HepG2 (cell line): ENCODE results near the gene FAM216A. TPM values are rescaled to one million over a fixed set of nuclear protein-coding genes. Genes with fewer than 3 reads are reported as not detected.

ENCODE experiments used
- BCLAF1 ChIP-seq: fragments of 450-650 bp; IDR thresholded peaks from 2 replicates; pipeline ENCODE4 v1.6.1; 2017; ENCODE audit warnings: mild to moderate bottlenecking
- DRAP1 ChIP-seq: IDR thresholded peaks from 2 replicates; pipeline ENCODE4 v1.6.1; 2016; ENCODE audit warnings: missing genetic modification reagents, missing compliant biosample characterization
- DZIP1 ChIP-seq: sonication (generic); formaldehyde crosslinking; IDR thresholded peaks from 2 replicates; pipeline ENCODE4 v1.5.0; 2020; ENCODE audit warnings: mild to moderate bottlenecking, missing genetic modification reagents
- FOXC1 ChIP-seq: sonication (generic); formaldehyde crosslinking; IDR thresholded peaks from 2 replicates; pipeline ENCODE4 v1.8.0; 2022; ENCODE audit warnings: mild to moderate bottlenecking, missing genetic modification reagents, borderline replicate concordance
- FOXM1 ChIP-seq: sonication (generic); formaldehyde crosslinking; IDR thresholded peaks from 2 replicates; pipeline ENCODE4 v1.5.0; 2020; ENCODE audit warnings: missing genetic modification reagents
- HOXA3 ChIP-seq: sonication (generic); formaldehyde crosslinking; IDR thresholded peaks from 2 replicates; pipeline ENCODE4 v1.5.0; 2020; ENCODE audit warnings: missing genetic modification reagents
- IRF2 ChIP-seq: IDR thresholded peaks from 2 replicates; pipeline ENCODE4 v1.6.1; 2018; ENCODE audit warnings: missing genetic modification reagents, missing compliant biosample characterization
- KAT7 ChIP-seq: IDR thresholded peaks from 2 replicates; pipeline ENCODE4 v1.6.1; 2018; ENCODE audit warnings: borderline replicate concordance, missing compliant biosample characterization
- MTF1 ChIP-seq: sonication (generic); formaldehyde crosslinking; IDR thresholded peaks from 2 replicates; pipeline ENCODE4 v1.5.0; 2020; ENCODE audit warnings: missing genetic modification reagents
- NCOA1 ChIP-seq: sonication (generic); formaldehyde crosslinking; IDR thresholded peaks from 2 replicates; pipeline ENCODE4 v1.9.0; 2021; ENCODE audit warnings: missing genetic modification reagents
- SMC3 ChIP-seq: IDR thresholded peaks from 2 replicates; pipeline ENCODE4 v1.6.1; 2011; ENCODE audit warnings: low read length, improper control_type of control experiment
- SPEN ChIP-seq: sonication (generic); formaldehyde crosslinking; IDR thresholded peaks from 2 replicates; pipeline ENCODE4 v1.5.1; 2020; ENCODE audit warnings: low read depth, mild to moderate bottlenecking, missing genetic modification reagents
- STAT6 ChIP-seq: sonication (generic); formaldehyde crosslinking; IDR thresholded peaks from 2 replicates; pipeline ENCODE4 v1.4.0; 2020; ENCODE audit warnings: missing genetic modification reagents, mild to moderate bottlenecking, borderline replicate concordance
- TFAP4 ChIP-seq: sonication (generic); IDR thresholded peaks from 2 replicates; pipeline ENCODE4 v1.6.1; 2016; ENCODE audit warnings: low read depth, borderline replicate concordance
- ZBTB2 ChIP-seq: sonication (generic); formaldehyde crosslinking; IDR thresholded peaks from 2 replicates; pipeline ENCODE4 v1.8.0; 2022; ENCODE audit warnings: low read depth, missing genetic modification reagents
- ZNF501 ChIP-seq: sonication (generic); formaldehyde crosslinking; IDR thresholded peaks from 2 replicates; pipeline ENCODE4 v1.5.1; 2020; ENCODE audit warnings: mild to moderate bottlenecking, moderate library complexity, missing genetic modification reagents
- ZNF546 ChIP-seq: sonication (generic); formaldehyde crosslinking; conservative IDR thresholded peaks from 2 replicates; pipeline ENCODE4 v1.8.1; 2023; ENCODE audit warnings: mild to moderate bottlenecking, missing genetic modification reagents
- ZNF572 ChIP-seq: sonication (generic); formaldehyde crosslinking; IDR thresholded peaks from 2 replicates; pipeline ENCODE4 v1.5.1; 2020; ENCODE audit warnings: mild to moderate bottlenecking, missing genetic modification reagents
- ZNF792 ChIP-seq: IDR thresholded peaks from 2 replicates; pipeline ENCODE4 v1.6.1; 2016
- polyA plus RNA-seq, 8 experiments: library from polyadenylated mRNA; depleted of rRNA in 3 of 8; stranded (reverse) in 7 of 8; unstranded in 1 of 8; fragments of >200 nt; fragmentation: Illumina TruSeq in 4 of 8; extraction: Trizol in 4 of 8; gene quantifications; 2 replicates each; pipeline versions ENCODE4 v1.2.1 to v1.2.3, GENCODE V29; 2011 to 2016; ENCODE audit warnings: low read depth in 4 of 8, missing spikeins in 1 of 8, mixed read lengths in 1 of 8; ENCODE audit not compliant: insufficient read depth in 1 of 8
- total RNA-seq, 5 experiments: library from RNA; depleted of rRNA; stranded (reverse); fragments of >200 nt; fragmentation: Illumina TruSeq; extraction: Trizol; gene quantifications; 2 replicates each; pipeline ENCODE4 v1.2.3, GENCODE V29; 2016; ENCODE audit warnings: low read depth in 1 of 5

FAM216A gene
- total and polyA plus RNA-seq, 2 of the 13 experiments (the other 11 are each of a cell fraction or from before 2014, with no cell fraction given), result 20.3 to 31.2 TPM

- TF ChIP-seq SPEN (CRISPR knock-in tag) (peak; percentile 88; the same call in 1 of the 2 replicates), ZNF501 (CRISPR knock-in tag) (peak; percentile 92), NCOA1 (CRISPR knock-in tag) (no peak), KAT7 (CRISPR knock-in tag) (peak; percentile 70; the same call in 1 of the 2 replicates), IRF2 (peak; percentile 68; the same call in 1 of the 2 replicates), DRAP1 (CRISPR knock-in tag) (peak; percentile 83), BCLAF1 (no peak), DZIP1 (CRISPR knock-in tag) (no peak), ZBTB2 (CRISPR knock-in tag) (0 out of 2 replicates have a peak, but pooled peaks have one; percentile 6), FOXC1 (CRISPR knock-in tag) (no peak), ZNF572 (0 out of 2 replicates have a peak, but pooled peaks have one; percentile 60), HOXA3 (CRISPR knock-in tag) (peak; percentile 88), ZNF792 (CRISPR knock-in tag) (peak; percentile 88), STAT6 (CRISPR knock-in tag) (0 out of 2 replicates have a peak, but pooled peaks have one; percentile 44), TFAP4 (peak; percentile 83; the same call in 1 of the 2 replicates), FOXM1 (CRISPR knock-in tag) (no peak), ZNF546 (CRISPR knock-in tag) (peak; percentile 30; the same call in 1 of the 2 replicates), MTF1 (CRISPR knock-in tag) (no peak), SMC3 (peak; percentile 28)
Observed at GRCh38 chr12:110449799-110450497, 18.7 kb upstream of the FAM216A start, which contains the start of gene ARPC3 (continued).
